CD4-positive, alpha-beta T cell treated with Interleukin-4 for 1 hour (primary cell): Measurements from ENCODE around the gene ADSS1.
"Not testable (repeated sequence)": the region's sequence is repeated elsewhere in the genome, so short reads cannot be mapped to it uniquely, and the experiment has no call there.

ENCODE experiments used
- DNase-seq, 2 donors: peaks; one replicate each; pipeline ENCODE4 v3.0.0-alpha.2; 2020 to 2022

The ADSS1 gene

DNA sequence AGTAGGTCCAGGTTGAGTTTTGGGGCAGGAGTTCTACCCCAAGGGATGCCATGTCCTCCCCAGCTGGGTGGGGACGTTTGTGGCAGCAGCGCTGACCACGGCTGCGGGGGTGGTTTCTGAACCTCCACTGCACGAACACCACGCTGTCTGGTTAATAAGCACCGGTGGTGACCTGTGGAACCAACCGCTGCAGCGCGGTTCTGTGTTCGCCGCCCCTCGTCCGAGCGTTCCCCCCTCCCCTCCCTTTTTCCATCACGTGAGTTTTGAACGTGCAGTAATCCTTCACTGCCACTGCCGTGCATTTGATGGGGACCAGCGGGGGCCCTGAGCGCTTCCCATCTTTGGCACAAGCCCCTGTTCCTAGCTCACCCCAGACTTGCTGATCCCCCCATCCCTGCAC is 6.4 kb upstream of the ADSS1 start:
- no peak for DNase-seq

DNA sequence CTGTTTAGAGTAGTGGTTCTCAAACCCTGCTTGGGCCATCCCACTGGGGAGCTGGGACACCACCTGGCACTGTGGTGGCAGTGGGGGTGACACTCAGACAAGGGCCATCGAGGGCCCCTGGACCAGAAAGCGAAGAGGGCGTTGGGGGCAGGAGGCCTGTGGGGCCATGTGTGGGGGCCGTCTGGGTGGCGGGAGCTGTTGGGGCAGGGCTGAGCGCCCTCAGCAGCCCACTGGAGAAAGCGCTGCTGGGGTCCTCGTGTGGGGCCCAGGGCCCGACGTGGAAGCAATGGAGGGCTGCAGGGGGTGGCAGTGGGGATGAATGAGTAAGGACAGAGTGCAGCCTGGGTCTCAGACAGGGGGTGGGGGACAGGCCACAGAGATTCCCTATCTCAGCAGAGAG is 5.9 kb upstream of the ADSS1 start:
- no peak for DNase-seq

DNA sequence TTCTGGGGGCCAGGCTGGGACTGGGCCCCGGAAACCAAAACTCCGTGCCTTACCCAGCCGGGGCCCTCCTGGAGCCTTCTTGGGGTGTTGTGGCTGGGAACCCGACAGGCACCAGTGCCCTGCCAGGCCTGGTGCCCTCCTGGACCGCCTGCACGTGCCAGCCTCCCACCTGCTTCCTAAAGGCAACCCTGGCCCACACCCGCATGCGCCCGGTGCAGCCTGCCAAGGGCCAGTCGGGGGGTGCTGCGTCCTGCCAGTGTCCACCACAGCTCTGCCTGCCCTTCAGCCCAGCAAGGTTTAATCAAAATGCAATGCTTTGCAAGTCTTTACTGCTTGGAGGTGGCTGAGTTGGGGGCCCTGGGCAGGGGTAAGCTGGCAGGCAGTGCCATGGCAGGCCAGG is 5.2 kb upstream of the ADSS1 start:
- DNase-seq: no peak

DNA sequence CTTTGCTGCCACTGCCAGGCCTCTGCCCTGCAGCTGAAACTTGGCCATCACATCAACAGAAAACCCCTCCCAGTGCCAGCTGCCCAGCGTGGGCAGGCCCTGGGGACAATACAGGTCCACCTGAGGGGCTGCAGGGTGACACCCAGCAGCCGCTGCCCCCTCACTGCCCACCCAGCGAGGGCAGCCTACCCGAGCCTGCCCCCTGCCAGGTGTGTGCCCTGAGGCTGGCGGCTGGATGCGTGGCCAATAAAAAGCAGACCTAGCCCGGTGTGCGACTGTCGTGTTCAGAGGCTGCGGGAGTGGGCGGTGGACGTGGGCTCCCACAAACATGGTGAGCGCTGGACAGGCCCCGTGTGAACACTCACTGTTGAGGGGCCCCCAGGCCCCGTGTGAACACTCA is 4.7 kb upstream of the ADSS1 start:
- DNase-seq: no peak

DNA sequence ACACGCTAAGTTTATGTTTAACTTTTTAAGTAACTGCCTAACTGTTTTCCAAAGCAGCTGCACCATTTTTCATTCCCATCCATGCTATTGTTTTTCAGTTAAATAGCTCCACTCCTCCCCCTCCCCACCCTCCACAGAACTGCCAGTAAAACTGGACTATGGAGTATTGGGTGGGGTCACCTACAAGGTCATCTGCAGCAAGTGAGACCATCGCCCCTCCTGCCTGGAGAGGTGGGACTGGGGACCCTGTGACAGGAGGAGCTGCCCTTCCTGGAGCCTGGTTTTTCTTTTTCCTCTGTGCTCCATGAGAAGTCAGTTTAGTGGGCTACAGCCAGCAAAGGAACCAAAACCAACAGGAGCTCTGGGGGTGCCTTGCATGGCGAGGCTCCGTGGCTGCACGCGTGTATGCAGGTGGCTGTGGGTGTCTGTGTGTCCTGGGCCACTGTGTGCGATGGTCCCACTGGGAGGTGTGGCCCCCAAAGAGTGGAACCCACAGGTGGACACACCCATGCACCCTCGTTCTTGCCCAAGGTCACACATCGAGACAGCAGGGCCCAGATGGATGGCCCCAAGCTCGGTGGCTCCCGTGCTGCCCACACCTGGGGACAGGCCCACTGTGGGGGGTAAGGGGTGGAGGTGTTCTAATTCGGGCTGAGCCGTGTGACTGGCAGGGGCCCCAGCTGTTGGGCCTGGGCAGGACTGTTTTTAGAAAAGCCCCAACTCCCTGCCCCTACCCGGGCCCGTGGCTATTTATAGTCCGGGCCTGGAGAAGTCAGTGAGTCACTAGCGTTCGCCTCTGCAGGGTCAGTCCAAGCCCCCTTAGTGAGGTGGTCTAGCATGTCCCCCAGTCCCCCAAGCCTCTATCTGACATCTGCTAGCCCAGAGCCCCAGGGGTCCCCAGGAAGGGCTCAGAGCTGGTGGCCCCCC is 2.3 kb upstream of the ADSS1 start:
- no peak for DNase-seq

DNA sequence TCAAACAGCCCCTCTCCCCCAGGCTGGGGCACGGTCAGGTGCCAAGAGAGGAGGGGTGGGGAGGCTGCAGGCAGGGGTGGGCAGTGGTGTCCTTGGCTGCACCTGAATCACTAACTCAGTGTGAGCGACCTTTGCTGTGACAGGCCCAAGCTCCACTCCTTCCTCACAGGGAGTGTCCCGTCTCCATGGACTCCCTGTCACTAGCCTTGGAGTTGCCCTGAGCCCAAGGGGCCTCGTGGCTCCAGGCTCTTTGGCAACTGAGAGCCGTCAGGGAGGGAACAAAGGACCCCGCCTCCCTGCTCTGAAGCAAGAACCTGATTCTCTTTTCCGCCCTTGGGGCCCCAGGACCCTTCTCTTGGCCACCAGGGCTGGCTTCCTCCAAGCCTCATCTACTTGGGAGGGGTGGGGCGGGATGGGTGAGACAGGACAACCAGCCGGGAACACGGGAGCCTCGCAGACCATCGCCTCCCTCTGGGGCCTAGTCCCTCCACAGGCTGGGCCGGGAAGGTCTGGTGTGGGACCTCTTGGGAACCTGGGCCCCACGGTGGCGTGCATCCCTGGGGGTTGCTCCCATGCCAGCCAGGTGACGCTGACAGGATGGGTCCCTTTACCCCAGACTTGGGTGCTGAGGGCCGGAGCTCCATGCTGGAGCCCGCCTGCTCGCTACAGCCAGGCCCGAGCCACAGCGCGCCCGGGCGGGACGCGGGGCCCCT is 935 bp upstream of the ADSS1 start:
- no peak for DNase-seq

DNA sequence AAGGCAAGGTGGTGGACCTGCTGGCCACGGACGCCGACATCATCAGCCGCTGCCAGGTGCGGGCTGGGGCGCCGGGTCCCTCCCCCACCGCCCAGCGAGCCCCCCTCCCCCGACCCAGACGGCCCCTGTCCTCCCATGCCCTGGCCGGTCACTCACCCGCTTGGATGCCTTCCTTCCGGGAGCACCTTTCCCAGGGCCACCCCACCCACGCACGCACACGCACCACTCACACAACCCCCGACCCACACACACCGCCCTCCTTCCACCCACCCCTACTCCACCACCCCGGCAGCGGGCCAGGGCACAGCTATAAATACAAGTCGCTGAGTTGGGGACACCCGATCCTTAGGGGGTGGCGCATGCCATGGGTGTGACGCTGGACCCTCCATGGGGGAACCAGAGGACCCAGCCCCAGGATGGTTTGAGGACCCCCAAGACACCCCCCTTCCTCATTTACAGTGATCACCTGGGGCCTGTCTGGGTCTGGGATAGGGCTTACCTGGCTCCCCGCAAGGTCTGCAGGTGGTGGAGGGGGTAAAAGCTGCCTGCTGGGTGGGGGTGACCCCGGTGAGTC is 465 bp downstream of the ADSS1 start:
- peak in 1 of 2 donors; percentile 14 for DNase-seq

DNA sequence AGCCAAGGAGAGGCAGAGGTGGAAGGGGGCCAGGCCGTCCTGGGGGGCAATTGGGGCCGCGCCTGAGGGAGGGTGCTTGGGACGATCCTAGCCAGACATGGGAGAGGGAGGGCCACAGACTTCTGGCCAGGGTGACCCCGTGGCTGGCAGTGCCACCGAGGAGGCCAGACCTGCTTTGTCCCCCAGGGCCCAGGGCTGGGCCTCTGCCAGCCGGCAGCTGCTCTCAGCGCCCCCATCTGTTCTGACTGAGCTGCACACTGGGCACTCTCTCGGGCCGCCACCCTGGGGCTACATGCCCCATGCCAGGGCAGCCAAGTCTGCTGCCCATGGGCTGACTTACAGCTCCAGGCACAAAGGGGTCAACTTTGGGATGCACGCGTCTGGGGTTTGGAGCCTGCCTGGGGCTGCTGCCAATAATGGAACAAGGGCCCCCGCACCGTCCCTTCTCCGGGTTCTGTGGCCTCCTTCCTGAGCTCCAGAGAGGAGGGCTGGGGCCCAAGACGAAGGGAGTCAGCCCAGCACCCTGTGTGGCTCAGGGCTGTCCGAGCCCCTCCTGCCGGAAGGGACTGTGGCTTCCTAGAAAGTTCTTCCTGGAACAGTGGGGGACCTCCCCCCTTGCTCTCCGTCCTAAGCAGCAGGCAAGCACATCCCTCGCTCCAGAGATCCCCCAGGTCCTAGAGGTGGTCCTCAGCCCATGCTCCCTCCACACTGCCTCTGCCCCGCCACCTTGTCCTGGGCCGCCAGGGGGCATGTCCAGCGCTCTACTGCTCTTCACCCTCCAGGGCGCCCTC is 1.1 kb downstream of the ADSS1 start:
- DNase-seq: no peak

DNA sequence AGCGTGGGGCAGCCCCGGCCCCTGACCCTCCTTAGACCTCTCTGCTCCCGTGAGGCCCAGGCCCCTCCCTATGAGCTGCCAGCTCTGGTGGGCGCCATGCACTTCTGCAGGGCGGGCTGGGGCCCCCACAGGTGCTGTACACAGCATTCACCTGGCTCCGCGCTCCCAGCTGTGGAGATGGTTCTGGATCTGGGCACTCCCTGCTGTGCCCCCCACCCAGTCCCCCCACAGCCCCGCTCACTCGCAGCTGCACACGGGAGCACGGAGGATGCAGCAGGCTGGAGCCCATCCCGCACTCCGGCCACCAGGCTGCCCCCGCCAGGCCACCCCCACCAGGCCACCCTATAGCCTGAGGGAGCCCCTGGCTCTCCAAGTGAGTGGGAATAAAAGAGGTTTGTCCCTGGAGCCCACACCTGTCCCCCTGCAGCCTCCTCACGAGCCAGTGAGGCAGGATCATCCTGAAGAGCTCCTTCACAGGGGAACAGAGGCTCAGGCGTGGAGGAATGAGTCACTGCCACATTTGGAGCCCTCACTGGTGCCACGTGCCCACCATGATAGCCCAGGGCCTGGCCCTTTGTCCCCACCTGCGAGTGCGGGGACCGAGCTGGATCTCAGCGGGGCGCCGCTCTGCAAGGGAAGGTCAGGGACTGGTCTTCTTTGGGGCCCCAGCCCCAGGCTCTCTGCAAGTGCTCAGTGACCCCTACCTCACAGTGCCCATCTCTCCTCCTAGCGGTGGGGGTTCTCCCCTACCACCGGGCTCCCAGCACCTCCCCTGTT is 1.9 kb downstream of the ADSS1 start:
- no peak for DNase-seq

DNA sequence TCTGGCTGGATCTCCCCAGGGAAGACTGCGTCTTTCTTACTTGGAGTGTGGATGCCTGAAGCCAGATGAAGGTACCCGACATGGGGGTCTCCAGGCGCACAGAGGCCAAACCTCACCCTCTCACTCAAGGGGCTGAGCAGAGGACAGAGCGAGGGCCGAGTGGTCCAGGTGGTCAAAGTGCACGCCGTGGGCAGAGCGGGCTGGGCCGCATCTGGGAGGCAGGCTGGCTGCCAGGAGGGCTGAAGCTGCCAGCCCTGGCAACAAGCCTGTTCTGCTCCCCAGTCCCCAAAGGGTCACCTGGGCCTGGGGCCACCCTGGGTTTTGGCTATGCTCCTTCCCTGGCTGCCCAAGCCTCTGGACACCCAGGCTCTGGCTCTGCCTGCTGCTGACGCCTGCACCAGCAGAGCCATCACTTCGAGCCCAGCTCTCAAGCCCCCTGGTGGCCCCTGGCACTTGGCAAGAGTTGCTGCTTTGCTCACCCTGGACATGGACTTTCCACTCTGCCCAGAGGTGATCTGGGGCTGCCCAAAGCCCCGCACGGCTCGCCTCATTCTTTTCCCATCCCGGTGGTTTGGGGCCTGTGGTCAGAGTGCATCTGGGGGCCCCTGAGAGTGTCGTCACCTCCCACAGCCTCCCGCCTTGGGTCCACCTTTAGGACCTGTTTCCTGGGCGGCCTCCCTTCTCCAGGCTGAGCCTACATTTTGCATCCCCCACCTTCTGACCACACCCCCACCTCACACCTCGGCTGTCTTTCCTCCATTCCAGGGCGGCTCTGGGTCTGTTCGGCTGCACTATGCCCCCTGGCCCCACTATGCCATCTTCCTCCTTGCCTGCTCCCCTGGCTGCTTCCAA is 2.8 kb downstream of the ADSS1 start:
- DNase-seq: no peak

DNA sequence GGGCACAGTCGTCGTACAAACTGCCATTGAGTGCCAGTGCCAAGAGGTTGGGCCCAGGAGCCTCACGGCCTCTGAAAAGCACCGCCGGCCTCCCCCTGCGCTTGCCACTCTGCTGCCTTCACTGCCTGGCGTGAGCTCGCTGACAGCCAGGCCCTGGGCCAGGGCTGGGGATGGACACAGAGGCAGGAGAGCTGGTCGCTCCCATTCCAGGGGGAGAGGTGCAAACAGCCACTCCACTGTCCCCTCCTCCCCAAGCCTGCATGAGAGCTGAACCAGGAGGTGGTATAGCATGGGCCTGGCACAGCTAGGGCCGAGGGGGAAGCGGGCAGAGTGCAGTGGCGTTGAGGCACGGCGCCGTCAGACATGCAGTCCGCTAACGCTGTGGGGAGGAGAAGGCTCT is 4.6 kb downstream of the ADSS1 start:
- DNase-seq: no peak

DNA sequence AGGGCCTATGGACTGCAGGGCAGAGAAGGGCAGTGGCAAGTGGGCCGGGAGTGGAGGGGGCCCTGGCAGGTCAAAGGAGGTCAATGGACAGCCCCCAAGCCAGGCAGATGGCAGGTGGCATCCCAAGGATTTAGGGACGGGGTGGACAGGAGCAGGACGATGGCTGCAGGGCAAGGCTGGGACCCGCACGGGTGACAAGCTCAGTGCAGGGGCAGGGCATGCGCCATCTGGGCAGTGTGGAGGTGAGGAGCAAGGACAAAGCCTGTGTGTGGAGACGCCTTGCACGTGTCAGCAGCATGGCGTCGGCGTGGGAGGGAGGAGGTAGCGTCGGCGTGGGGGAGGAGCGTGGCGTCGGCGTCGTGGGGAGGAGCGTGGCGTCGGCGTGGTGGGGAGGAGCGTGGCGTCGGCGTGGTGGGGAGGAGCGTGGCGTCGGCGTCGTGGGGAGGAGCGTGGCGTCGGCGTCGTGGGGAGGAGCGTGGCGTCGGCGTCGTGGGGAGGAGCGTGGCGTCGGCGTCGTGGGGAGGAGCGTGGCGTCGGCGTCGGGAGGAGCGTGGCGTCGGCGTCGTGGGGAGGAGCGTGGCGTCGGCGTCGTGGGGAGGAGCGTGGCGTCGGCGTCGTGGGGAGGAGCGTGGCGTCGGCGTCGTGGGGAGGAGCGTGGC is 5.3 kb downstream of the ADSS1 start:
- not testable (repeated sequence) for DNase-seq

DNA sequence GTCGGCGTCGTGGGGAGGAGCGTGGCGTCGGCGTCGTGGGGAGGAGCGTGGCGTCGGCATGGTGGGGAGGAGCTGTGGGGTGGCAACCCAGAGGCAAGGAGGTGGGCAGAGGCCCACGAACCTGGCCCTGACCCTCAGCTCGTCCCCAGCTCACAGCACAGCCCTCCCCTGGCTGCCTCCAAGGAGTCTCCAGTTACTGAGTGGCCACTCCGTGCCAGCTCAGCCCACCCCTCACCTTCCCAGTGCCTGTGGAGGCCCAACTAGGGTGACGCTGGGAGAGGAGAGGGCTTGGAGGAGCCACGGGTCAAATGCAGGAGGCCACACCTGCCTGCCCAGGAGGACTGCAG is 5.8 kb downstream of the ADSS1 start:
- no peak for DNase-seq

DNA sequence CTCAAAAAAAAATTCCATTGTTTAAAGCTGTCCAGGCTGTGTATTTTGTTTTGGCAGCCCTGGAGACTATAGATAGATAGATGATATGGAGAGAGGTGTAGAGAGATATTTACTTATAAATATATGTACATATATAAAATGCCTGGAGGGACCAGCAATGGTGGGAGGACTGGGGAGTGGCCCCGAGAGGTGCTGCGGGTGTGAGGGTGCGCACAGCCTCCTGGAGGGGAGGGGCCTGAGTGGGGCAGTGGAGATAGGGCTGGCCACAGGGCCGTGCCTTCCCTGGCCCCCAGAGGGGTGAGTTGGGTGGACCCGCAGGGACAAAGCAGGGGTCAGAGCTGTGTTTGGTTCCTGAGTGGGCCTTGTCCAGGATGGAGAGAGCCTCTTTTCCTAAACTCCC is 6.5 kb downstream of the ADSS1 start:
- no peak for DNase-seq

DNA sequence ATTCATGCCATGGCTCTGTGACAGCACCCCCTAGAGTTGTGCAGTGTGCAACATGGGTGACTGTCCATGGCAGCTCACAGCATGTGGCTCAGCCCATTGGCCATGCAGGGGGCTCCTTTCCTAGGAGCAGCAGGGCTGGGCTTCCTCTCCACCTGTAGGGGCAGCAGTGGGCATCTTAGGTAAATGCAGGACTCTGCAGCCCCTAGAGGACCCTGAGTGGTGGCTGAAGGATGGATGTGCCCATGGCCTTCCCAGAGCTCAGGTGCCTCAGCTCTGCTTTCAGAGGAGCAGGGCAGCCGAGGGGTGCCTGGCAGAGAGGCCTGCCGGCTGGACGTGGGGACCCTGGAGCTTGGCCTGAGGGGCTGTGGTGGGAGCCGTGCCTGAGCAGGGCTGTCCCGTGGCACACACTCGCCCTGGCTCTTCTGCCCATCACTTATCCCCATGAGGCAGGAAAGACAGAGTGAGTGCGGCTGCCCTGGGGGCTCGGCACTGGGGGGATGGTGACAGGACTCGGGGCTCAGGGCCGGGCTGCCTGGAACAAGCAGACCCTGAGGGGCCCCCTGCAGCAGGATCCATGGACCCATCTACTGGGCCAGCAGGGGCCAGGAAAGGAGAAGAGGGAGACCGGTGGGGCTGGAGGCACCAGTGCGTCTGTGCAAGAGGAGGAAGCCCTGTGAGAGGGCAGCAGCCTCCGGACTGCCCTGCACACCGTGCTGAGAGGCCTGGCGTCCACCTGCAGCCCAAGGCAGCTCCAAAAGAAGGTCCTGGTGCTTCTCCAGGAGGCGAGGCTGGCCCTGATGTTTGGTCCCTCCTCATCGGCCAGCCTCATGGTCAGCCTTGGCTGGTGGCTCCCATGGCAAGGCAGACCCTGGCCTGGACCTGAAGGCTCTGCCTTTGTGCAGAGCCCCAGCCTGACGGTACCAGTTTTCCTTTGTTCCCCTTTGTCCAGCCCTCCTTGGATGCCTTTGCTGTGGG is 7.6 kb downstream of the ADSS1 start:
- no peak for DNase-seq

DNA sequence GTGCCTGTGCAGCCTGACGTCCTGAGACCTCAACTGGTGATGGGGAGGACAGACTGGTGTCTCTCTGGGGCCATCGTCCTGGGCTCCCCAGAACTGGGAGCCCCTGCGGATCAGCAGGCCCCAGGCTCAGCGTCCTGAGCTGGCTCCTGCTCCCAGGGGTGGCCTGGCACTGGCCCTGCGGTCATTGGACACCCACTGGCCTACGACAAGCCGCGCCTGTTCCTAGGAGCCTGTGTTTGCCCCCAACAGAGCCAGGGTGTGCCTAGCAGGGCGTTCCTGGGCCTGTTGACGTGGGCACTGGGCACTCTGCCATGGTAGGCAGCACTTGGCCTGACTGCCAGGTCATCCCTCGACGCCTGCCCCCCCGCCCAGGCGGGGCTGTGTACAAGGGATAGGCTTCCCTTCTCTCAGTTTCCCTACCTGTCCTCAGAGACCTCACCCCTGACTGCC is 8.4 kb downstream of the ADSS1 start:
- DNase-seq: no peak

DNA sequence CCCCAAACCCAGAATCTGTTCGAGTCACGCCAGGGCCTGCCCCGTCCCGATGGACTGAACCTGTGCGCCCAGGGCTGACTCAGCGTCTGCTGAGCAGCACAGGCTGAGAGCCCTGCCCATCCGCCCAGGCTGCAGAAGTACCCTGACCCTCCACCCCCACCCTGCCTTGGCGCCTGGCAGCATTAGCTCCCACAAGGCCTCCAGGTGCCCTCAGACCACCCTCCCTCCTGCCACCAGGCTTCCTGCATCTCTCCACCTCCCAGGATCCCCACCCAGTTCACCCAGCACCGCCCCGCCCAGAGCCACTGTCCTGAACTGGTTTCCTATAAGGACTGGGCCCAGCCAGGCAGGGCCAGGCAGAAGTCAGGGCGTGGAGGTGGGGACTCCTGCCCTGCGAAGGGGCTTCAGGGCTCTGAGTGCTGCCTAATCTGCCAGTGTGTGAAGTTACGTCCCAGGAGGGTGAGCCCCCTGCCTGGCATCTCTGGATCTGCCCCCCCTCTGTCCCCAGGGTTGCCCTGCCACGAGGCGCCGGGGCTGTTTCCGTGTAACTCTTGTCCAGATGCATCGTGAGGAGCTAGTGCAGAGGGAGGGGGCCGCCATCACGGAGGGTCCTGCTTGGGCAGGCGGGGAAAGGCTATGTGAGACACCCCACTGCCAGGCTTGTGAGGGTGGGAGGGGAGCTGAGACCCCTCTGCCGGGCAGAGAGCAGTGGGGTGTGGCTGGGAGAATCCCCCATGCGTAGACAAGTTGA is 9.1 kb downstream of the ADSS1 start:
- no peak for DNase-seq

DNA sequence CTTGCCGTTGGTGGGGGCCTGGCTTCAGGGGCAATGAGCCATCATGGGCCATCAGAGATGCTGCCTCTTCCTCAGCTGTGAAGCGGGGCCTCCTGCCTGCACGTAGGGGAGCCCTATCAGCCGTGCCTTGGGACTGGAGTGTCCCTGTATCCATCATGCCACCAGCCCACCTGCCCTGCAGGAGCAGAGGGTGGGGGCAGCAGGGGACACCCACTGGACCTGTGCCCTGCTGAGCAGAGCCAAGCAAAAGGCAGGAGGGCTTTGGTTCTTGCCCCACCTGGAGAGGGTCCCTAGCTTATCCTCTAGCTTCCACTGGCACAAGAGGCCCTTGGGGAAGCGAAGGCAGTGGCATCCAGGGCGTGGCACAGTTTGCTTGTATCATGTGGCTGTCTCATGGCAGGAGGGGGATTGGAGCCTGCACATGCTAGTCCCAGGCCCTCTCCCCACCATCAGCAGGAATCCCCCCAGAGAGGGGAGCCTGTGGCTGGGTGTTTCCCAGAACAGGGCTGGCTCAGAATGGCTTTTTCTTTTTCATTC is 10.1 kb downstream of the ADSS1 start:
- DNase-seq: no peak

DNA sequence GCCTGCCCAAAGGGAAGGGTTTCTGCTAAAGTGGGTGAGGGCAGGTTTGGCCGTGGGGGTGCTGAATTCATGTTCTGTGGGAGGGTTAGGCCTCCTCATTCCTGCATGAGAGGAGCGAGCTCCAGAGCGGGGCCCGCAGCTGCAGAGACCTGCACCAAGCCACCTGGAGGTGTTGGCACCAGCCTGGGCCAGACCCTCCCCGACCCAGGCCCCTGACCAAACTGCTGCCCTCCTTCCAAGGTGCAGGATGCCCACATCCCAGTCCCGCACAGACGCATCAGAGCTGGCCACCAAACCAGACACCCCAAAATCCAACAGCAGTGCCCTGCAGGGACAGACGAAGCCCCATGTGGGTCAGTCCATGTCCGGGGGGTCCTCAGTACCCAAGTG is 10.6 kb downstream of the ADSS1 start:
- DNase-seq: no peak
